Measurements from ENCODE around the gene CLEC18C.
"Not testable (repeated sequence)": the region's sequence is repeated elsewhere in the genome, so short reads cannot be mapped to it uniquely, and the experiment has no call there.

DNA sequence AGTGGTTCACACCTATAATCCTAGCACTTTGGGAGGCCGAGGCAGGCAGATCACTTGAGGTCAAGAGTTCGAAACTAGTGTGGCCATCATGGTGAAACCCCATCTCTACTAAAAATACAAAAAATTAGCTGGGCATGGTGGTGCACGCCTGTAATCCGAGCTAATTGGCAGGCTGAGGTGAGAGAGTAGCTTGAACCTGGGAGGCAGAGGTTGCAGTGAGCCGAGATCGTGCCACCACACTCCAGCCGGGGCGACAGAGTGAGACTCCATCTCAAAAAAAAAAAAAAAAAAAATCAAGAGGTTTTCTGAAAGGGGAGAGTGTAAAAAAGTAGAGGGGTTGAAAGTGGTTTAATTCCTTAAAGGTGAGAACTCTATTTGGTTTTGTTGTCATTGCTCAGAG lies 37.8 kb upstream of the CLEC18C start:
- not testable (repeated sequence) for TF ChIP-seq CREB1 (IDR thresholded peaks at IDR 0.05; ENCODE audit: low read depth); MTA3 (IDR thresholded peaks at IDR 0.05; ENCODE audit: borderline replicate concordance, low read length); CHD2 (IDR thresholded peaks at IDR 0.05; ENCODE audit: borderline replicate concordance, low read depth, low read length); SRF (IDR thresholded peaks at IDR 0.05; ENCODE audit: low read depth in 2 of 2, low read length in 2 of 2); HDGF (IDR thresholded peaks at IDR 0.05); LARP7 (IDR thresholded peaks at IDR 0.05)
- TF ChIP-seq, protein P1, sequence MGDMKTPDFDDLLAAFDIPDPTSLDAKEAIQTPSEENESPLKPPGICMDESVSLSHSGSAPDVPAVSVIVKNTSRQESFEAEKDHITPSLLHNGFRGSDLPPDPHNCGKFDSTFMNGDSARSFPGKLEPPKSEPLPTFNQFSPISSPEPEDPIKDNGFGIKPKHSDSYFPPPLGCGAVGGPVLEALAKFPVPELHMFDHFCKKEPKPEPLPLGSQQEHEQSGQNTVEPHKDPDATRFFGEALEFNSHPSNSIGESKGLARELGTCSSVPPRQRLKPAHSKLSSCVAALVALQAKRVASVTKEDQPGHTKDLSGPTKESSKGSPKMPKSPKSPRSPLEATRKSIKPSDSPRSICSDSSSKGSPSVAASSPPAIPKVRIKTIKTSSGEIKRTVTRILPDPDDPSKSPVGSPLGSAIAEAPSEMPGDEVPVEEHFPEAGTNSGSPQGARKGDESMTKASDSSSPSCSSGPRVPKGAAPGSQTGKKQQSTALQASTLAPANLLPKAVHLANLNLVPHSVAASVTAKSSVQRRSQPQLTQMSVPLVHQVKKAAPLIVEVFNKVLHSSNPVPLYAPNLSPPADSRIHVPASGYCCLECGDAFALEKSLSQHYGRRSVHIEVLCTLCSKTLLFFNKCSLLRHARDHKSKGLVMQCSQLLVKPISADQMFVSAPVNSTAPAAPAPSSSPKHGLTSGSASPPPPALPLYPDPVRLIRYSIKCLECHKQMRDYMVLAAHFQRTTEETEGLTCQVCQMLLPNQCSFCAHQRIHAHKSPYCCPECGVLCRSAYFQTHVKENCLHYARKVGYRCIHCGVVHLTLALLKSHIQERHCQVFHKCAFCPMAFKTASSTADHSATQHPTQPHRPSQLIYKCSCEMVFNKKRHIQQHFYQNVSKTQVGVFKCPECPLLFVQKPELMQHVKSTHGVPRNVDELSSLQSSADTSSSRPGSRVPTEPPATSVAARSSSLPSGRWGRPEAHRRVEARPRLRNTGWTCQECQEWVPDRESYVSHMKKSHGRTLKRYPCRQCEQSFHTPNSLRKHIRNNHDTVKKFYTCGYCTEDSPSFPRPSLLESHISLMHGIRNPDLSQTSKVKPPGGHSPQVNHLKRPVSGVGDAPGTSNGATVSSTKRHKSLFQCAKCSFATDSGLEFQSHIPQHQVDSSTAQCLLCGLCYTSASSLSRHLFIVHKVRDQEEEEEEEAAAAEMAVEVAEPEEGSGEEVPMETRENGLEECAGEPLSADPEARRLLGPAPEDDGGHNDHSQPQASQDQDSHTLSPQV (IDR thresholded peaks at IDR 0.05) = not testable (repeated sequence)
- TF ChIP-seq, protein P2, sequence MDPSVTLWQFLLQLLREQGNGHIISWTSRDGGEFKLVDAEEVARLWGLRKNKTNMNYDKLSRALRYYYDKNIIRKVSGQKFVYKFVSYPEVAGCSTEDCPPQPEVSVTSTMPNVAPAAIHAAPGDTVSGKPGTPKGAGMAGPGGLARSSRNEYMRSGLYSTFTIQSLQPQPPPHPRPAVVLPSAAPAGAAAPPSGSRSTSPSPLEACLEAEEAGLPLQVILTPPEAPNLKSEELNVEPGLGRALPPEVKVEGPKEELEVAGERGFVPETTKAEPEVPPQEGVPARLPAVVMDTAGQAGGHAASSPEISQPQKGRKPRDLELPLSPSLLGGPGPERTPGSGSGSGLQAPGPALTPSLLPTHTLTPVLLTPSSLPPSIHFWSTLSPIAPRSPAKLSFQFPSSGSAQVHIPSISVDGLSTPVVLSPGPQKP (IDR thresholded peaks at IDR 0.05; ENCODE audit: low read depth, low read length) = not testable (repeated sequence)
- TF ChIP-seq, protein P3, sequence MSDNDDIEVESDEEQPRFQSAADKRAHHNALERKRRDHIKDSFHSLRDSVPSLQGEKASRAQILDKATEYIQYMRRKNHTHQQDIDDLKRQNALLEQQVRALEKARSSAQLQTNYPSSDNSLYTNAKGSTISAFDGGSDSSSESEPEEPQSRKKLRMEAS (IDR thresholded peaks at IDR 0.05; ENCODE audit: low read depth, low read length) = not testable (repeated sequence)
- TF ChIP-seq, protein P4, sequence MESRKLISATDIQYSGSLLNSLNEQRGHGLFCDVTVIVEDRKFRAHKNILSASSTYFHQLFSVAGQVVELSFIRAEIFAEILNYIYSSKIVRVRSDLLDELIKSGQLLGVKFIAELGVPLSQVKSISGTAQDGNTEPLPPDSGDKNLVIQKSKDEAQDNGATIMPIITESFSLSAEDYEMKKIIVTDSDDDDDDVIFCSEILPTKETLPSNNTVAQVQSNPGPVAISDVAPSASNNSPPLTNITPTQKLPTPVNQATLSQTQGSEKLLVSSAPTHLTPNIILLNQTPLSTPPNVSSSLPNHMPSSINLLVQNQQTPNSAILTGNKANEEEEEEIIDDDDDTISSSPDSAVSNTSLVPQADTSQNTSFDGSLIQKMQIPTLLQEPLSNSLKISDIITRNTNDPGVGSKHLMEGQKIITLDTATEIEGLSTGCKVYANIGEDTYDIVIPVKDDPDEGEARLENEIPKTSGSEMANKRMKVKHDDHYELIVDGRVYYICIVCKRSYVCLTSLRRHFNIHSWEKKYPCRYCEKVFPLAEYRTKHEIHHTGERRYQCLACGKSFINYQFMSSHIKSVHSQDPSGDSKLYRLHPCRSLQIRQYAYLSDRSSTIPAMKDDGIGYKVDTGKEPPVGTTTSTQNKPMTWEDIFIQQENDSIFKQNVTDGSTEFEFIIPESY (IDR thresholded peaks at IDR 0.05) = not testable (repeated sequence)
